Measurements from ENCODE around the gene CCDC69.

- TF ChIP-seq, protein P1, sequence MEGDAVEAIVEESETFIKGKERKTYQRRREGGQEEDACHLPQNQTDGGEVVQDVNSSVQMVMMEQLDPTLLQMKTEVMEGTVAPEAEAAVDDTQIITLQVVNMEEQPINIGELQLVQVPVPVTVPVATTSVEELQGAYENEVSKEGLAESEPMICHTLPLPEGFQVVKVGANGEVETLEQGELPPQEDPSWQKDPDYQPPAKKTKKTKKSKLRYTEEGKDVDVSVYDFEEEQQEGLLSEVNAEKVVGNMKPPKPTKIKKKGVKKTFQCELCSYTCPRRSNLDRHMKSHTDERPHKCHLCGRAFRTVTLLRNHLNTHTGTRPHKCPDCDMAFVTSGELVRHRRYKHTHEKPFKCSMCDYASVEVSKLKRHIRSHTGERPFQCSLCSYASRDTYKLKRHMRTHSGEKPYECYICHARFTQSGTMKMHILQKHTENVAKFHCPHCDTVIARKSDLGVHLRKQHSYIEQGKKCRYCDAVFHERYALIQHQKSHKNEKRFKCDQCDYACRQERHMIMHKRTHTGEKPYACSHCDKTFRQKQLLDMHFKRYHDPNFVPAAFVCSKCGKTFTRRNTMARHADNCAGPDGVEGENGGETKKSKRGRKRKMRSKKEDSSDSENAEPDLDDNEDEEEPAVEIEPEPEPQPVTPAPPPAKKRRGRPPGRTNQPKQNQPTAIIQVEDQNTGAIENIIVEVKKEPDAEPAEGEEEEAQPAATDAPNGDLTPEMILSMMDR (IDR thresholded peaks at IDR 0.05; ENCODE audit: low read length) = no peak
- no peak for TF ChIP-seq EZH2 (IDR thresholded peaks at IDR 0.05; ENCODE audit: borderline replicate concordance, low read length)
These were observed 84.9 kb downstream of the CCDC69 start for GRCh38 chr5:151139015-151139414.

All from OCI-LY1 (cell line).